Measurements from ENCODE around the gene ALG3. TPM values are rescaled to one million over a fixed set of nuclear protein-coding genes. Genes with fewer than 3 reads are reported as not detected.
A peak's percentile ranks its signal among the peaks of the same experiment; 100 is the strongest.

ALG3 gene
- total and polyA plus RNA-seq, 9 donors: 17.8 to 42.0 (median 23.0) TPM

DNA sequence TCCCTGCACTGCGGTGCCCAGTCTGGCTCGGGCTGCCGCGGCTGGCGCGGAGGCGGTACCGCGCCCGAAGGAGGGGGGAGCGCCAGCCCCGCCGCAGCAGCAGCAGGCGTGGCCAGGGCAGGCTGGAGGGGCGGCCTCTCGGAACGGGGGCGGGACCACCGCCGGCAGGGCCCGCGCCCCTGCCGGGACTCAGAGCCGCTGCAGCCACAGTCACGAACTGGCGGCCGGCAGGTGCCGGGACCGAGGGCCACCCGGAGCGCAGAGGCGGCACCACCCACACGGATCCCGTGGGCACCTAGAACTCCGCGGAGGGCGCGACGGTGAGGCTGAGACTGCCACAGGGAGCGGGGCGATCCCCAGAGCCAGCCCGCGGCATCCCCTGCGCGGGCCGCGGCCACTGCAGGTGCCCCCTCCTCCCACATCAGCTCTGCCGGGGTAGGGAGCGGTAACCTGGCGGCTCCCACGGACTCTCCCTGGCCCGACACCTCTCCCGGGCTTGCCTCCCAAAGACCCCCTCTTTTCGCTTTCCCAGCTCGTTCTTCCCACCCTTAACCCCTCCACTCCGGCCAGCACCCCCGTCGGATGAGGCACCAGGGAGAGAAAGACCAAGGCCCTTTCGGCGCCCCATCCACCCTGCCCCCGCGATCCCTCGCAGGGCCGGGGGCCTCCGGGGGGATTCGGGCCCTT lies 19.2 kb downstream of the ALG3 start, which contains the start of gene VWA5B2:
Gene VWA5B2 (plus strand): TSS at position 192 of the 687 bp plus-strand sequence. CDS start 944 bp downstream, outside the sequence.
- no peak for TF ChIP-seq EP300 (IDR thresholded peaks at IDR 0.05)
- TF ChIP-seq, protein P1, sequence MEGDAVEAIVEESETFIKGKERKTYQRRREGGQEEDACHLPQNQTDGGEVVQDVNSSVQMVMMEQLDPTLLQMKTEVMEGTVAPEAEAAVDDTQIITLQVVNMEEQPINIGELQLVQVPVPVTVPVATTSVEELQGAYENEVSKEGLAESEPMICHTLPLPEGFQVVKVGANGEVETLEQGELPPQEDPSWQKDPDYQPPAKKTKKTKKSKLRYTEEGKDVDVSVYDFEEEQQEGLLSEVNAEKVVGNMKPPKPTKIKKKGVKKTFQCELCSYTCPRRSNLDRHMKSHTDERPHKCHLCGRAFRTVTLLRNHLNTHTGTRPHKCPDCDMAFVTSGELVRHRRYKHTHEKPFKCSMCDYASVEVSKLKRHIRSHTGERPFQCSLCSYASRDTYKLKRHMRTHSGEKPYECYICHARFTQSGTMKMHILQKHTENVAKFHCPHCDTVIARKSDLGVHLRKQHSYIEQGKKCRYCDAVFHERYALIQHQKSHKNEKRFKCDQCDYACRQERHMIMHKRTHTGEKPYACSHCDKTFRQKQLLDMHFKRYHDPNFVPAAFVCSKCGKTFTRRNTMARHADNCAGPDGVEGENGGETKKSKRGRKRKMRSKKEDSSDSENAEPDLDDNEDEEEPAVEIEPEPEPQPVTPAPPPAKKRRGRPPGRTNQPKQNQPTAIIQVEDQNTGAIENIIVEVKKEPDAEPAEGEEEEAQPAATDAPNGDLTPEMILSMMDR (IDR thresholded peaks at IDR 0.05): peak in 1 of 3 donors; percentile 38
- H3K27me3 ChIP-seq: no peaks in the 10 kb centered on the region
- 0% methylated on average over 47 to 66 of the region's 66 CpGs for WGBS, 3 donors
- H3K4me3 ChIP-seq: peak within 1 kb of the TSS; percentile 27
- no peak within 1 kb of the TSS for H3K27ac ChIP-seq
- no peaks in the 10 kb centered on the region for H3K36me3 ChIP-seq
- peak in 4 of 5 donors; percentile 37 to 66 (median 55) for DNase-seq
- H3K4me1 ChIP-seq (ENCODE audit: insufficient read depth): peaks cover 6% of the 10 kb centered on the region
- H3K9me3 ChIP-seq: no peaks in the 10 kb centered on the region
- intact Hi-C loops (cut with DNase I): no loop called here

DNA sequence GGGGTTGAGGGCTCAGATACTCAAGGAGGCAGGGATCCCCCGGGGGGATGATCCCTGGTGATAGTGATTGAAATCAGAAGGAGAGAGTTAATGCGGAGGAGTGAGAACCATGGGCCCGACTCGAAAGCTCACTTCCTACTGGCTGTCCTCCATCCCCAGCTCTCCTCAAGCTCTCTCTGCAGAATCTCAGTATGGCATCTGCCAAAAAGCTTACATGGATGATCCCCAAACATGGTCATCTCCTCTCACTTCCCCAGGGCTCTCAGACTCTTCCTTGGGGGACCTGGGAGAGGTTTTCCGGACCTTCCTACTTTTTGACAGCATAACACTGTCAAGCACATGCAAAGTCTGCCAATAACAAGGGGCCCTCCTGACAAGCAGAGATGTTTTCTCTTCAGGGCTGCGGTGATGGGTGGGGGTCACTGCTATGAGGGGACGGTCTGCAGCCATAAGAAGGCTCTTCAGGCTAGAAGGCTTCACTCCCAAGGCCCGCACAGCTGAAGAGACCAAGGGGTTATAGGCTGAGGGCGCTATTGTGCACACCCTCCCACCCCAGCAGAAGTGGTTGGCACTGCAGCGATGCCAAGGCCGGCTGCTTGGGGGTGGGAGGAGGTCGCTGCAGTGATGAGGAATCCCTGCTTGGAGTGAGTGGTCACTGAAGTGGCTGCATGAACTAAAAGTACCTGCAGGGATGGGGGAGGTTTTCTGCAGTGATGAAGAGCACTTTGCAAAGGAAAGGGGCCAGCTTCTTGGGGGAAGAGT lies 20.2 kb downstream of the ALG3 start:
- Histone ChIP-seq H3K27me3 (no peaks in the 10 kb centered on the region), H3K4me1 (ENCODE audit: insufficient read depth) (peaks cover 6% of the 10 kb centered on the region), H3K9me3 (no peaks in the 10 kb centered on the region), H3K4me3 (no peak overlapping the region), H3K36me3 (no peaks in the 10 kb centered on the region), H3K27ac (no peak overlapping the region)
- DNase-seq: no peak
- TF ChIP-seq POLR2A (IDR thresholded peaks at IDR 0.05): no peak
- no peak for TF ChIP-seq EP300 (IDR thresholded peaks at IDR 0.05)
- TF ChIP-seq, protein P1 (IDR thresholded peaks at IDR 0.05): no peak
- intact Hi-C loops (cut with DNase I): no loop called here
- WGBS, 3 donors: 27 to 34% (median 31%) methylated on average over 12 of the region's 12 CpGs

DNA sequence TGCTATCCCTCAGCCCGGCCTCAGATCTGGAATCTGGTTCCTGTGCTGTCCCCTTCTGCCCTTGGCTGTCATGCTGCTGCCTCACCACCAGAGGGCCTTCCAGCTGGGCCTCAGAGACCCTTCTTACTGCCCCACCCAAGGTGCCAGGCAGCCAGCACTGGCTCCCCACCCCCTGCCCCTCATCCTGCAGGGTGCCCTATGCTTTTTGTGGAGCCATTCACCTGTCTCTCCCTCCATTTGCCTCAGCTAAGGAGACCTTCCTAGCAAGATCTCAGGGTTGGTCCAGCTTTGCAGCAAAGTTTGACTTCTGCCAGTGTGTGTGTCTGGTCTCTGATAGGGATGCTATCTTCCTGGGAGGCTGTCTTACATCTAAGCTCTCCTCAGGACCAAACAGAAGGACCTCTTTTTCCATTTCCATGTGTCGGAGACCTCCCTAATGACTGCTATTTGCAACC lies 21.3 kb downstream of the ALG3 start:
- peaks cover 6% of the 10 kb centered on the region for H3K4me1 ChIP-seq (ENCODE audit: insufficient read depth)
- TF ChIP-seq, protein P1 (IDR thresholded peaks at IDR 0.05): no peak
- no peak for TF ChIP-seq EP300 (IDR thresholded peaks at IDR 0.05)
- no peak for TF ChIP-seq POLR2A (IDR thresholded peaks at IDR 0.05)
- H3K36me3 ChIP-seq: no peaks in the 10 kb centered on the region
- no peaks in the 10 kb centered on the region for H3K27me3 ChIP-seq
- intact Hi-C loops (cut with DNase I): no loop called here
- H3K4me3 ChIP-seq: no peak overlapping the region
- WGBS, 3 donors: 59 to 73% (median 60%) methylated on average over 2 of the region's 2 CpGs
- DNase-seq: no peak
- no peak overlapping the region for H3K27ac ChIP-seq
- H3K9me3 ChIP-seq: no peaks in the 10 kb centered on the region

DNA sequence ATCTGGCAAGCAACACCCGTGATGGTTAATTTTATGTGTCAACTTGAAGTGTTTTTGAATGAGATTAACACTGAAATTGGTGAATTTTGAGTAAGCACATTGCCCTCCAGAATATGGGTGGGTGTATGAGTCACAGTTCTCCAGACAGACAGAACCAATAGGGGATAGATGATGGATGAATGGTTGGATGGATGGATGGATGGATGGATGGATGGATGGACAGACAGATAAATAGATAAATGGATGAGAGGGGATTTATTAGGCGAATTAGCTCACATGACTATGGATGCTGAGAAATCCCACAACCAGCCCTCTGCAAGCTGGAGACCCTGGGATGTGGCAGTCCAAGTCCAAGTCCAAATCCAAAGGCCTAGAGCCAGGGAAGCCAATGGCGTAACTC lies 24.8 kb downstream of the ALG3 start:
- no peak overlapping the region for H3K27ac ChIP-seq
- no peaks in the 10 kb centered on the region for H3K4me1 ChIP-seq (ENCODE audit: insufficient read depth)
- TF ChIP-seq EP300 (IDR thresholded peaks at IDR 0.05): no peak
- TF ChIP-seq, protein P1 (IDR thresholded peaks at IDR 0.05): no peak
- no peak for TF ChIP-seq POLR2A (IDR thresholded peaks at IDR 0.05)
- H3K36me3 ChIP-seq: no peaks in the 10 kb centered on the region
- H3K27me3 ChIP-seq: no peaks in the 10 kb centered on the region
- no peaks in the 10 kb centered on the region for H3K9me3 ChIP-seq
- H3K4me3 ChIP-seq: no peak overlapping the region
- no peak for DNase-seq
- intact Hi-C loops (cut with DNase I): no loop called here
- 62 to 71% (median 67%) methylated on average over 3 of the region's 3 CpGs for WGBS, 3 donors
